Endothelial cell (in vitro differentiated cells): ENCODE results near the gene BLOC1S5. TPM values are rescaled to one million over a fixed set of nuclear protein-coding genes. Genes with fewer than 3 reads are reported as not detected.

Source experiments
- DNase-seq: peaks from one replicate; pipeline ENCODE4 v3.0.0; 2021; ENCODE audit warnings: low spot score
- H3K27ac Mint-ChIP-seq: one replicate; pipeline ENCODE4 v1.8.0; 2021; ENCODE audit warnings: mixed read lengths, inconsistent platforms; ENCODE audit not compliant: unreplicated experiment
- H3K27me3 Mint-ChIP-seq: one replicate; pipeline ENCODE4 v1.8.0; 2021; ENCODE audit warnings: mild to moderate bottlenecking, moderate library complexity, mixed read lengths, inconsistent platforms; ENCODE audit not compliant: unreplicated experiment
- H3K36me3 Mint-ChIP-seq: one replicate; pipeline ENCODE4 v1.8.0; 2021; ENCODE audit warnings: mild to moderate bottlenecking, low read depth, mixed read lengths, inconsistent platforms; ENCODE audit not compliant: unreplicated experiment
- H3K4me1 Mint-ChIP-seq: one replicate; pipeline ENCODE4 v1.8.0; 2021; ENCODE audit warnings: mild to moderate bottlenecking, mixed read lengths, inconsistent platforms; ENCODE audit not compliant: unreplicated experiment
- H3K4me3 Mint-ChIP-seq: one replicate; pipeline ENCODE4 v1.8.0; 2021; ENCODE audit warnings: mild to moderate bottlenecking, mixed read lengths, inconsistent platforms; ENCODE audit not compliant: unreplicated experiment
- H3K9me3 Mint-ChIP-seq: one replicate; pipeline ENCODE4 v1.8.0; 2021; ENCODE audit warnings: mixed read lengths, inconsistent platforms; ENCODE audit not compliant: unreplicated experiment
- CTCF ChIP-seq: fragments of 200-600 bp; sonication (generic); IDR thresholded peaks from one replicate; pipeline ENCODE4 v1.5.0; 2021; ENCODE audit warnings: antibody characterized with exemption; ENCODE audit not compliant: unreplicated experiment
- total RNA-seq: library from RNA; stranded (reverse); fragmentation: NEBNext Ultra II Directional; extraction: Animal tissue kit (Norgen Biotek cat#: 25700); gene quantifications from one replicate; pipeline ENCODE4 v1.2.1, GENCODE V29; 2021; ENCODE audit not compliant: unreplicated experiment

BLOC1S5 gene
- total RNA-seq, 1 donor from 2014 or later, result 13.2 TPM

DNA sequence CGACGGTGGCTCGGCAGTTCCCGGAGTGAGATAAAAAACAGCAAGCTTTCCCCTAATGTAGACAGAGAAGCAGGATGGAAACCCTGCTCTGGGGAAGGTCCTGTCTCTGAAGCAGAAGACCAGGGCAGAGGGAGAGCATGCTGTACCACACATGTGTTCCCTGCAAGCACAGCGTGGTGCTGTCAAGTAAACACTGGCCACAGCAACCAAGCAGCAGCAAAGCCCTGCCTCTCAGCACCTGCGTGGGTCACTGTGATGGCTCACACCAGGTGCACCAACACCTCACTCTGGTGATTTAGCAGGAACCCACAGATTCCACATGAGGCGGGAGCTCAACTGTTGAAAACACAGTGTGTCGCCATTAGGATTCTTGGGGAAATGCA is 88.4 kb downstream of the BLOC1S5 start:
- H3K36me3 Mint-ChIP-seq, result no peaks in the 10 kb centered on the region
- peaks cover 1% of the 10 kb centered on the region for H3K27me3 Mint-ChIP-seq
- no peak overlapping the region for H3K4me3 Mint-ChIP-seq

DNA sequence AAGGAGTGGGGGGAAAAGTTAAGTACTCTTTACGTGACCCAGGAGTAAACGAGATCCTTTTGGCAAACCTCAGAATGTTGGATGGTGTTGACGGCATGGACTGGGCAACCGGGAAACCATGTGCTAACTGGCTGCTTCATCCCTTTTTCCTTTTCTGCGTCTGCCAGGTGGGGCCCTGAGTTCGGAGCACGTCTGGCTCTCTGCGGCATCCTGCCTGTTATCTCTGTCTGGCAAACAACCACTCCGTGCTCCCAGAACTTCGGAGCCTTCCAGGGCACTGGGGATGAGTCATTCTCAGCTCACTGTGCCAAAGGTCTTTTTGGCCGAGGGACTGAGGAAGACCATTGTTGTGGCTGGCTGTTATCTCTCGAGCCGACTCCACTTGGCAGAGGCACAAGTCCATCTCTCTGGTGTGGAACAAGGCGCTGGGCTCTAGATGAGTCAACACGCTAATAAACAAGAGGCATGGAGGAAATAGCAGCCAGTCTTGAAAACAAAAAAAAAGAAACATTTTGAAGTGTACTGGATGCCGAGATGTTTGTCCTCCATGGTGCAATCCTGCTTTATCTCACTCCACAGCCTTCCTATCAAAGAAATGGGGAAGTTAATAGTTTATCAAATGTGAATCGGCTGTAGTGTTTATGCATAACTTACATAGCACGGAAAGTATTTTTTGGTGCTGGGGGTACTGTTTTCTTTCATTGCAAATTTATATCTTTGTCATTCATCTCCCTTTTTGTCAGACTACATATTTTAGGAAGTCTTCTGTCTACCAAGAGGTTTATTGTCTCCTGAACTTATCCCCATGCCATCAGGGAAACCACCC is 89.0 kb downstream of the BLOC1S5 start:
- no peaks in the 10 kb centered on the region for H3K9me3 Mint-ChIP-seq
- peak overlapping the region; percentile 16 for H3K27ac Mint-ChIP-seq
- no peaks in the 10 kb centered on the region for H3K36me3 Mint-ChIP-seq
- H3K4me1 Mint-ChIP-seq, result peaks cover 9% of the 10 kb centered on the region
- no peak overlapping the region for H3K4me3 Mint-ChIP-seq
- no peak for DNase-seq
- no peak for TF ChIP-seq CTCF
- H3K27me3 Mint-ChIP-seq, result peaks cover 1% of the 10 kb centered on the region

More for the DNA sequence above, 88.4 kb downstream of the BLOC1S5 start:
- no peak for TF ChIP-seq CTCF
- Mint-ChIP-seq H3K27ac (peak overlapping the region; percentile 16), H3K4me1 (peaks cover 9% of the 10 kb centered on the region), H3K9me3 (no peaks in the 10 kb centered on the region)
- no peak for DNase-seq

DNA sequence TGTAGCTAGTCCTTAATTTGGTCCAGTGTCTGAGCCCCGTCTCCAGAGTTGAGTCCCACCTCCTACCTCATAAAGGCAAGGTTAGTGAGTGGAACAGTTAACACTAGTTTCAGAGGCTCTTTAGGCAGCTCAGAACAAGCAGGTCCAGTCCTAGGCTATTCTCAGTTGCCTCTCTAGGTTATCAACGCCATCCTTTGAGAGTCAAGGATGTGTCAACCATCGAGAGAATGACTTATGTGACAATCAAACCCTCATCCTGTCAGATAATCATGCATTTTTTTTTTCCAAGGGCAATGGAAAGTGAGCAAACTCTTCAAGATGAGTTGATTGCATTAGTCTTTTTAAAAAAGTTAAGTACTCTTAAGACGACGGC is 89.6 kb downstream of the BLOC1S5 start:
- H3K27me3 Mint-ChIP-seq, result peaks cover 1% of the 10 kb centered on the region
- no peak overlapping the region for H3K27ac Mint-ChIP-seq
- TF ChIP-seq CTCF, result no peak
- no peak for DNase-seq
- H3K4me1 Mint-ChIP-seq, result peaks cover 9% of the 10 kb centered on the region
- no peaks in the 10 kb centered on the region for H3K36me3 Mint-ChIP-seq
- no peaks in the 10 kb centered on the region for H3K9me3 Mint-ChIP-seq
- H3K4me3 Mint-ChIP-seq, result no peak overlapping the region

DNA sequence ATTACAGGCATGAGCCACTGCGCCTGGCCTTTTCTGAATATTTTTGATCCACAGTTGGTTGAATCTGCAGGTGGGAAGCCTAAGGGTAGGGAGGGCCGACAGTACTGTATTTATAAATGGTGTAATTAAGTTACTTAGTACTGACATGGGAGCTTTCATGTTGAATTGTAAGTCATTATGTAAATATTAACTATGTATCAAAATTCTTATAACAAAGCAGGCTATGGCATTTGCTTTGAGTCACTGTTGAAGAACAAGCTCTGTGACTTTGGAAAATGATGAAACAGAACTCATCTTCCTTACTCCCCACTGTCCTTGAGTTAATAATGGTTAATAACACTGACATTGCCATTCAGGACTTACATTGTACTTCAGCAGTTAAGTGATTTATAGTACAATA is 90.6 kb downstream of the BLOC1S5 start:
- Mint-ChIP-seq H3K4me3 (no peak overlapping the region), H3K36me3 (no peaks in the 10 kb centered on the region), H3K4me1 (peaks cover 9% of the 10 kb centered on the region), H3K27me3 (peaks cover 1% of the 10 kb centered on the region), H3K27ac (no peak overlapping the region), H3K9me3 (no peaks in the 10 kb centered on the region)
- DNase-seq, result no peak
- TF ChIP-seq CTCF, result no peak

GRCh38 chr6:7971499-7971898 is 92.7 kb downstream of the BLOC1S5 start:
- TF ChIP-seq CTCF, result no peak
- H3K36me3 Mint-ChIP-seq, result no peaks in the 10 kb centered on the region
- H3K9me3 Mint-ChIP-seq, result no peaks in the 10 kb centered on the region
- H3K27ac Mint-ChIP-seq, result no peak overlapping the region
- no peaks in the 10 kb centered on the region for H3K27me3 Mint-ChIP-seq
- peaks cover 13% of the 10 kb centered on the region for H3K4me1 Mint-ChIP-seq
- no peak overlapping the region for H3K4me3 Mint-ChIP-seq
- no peak for DNase-seq
